WTC11 (cell line): ENCODE results near the gene ALDH2. TPM values are rescaled to one million over a fixed set of nuclear protein-coding genes. Genes with fewer than 3 reads are reported as not detected.

Source experiments
- ATAC-seq: fragments of 200-7000 bp; cut with Tn5 transposase; 2 replicates; pipeline ENCODE4 v1.10.0; 2021; ENCODE audit warnings: mild to moderate bottlenecking, moderate library complexity
- CTCF ChIA-PET: fragments of 300-600 bp; sonication (Branson Sonifier 250); formaldehyde crosslinking; loops from one replicate; lab custom pipeline; 2021; ENCODE audit warnings: antibody characterized with exemption; lab: Charles Lee
- POLR2A ChIA-PET: fragments of 350-600 bp; sonication (Branson Sonifier 250); formaldehyde crosslinking; loops from one replicate; lab custom pipeline; 2021; ENCODE audit warnings: antibody characterized with exemption; lab: Charles Lee
- DNase-seq: peaks from one replicate; pipeline ENCODE4 v3.0.0; 2021; ENCODE audit warnings: low spot score
- H3K27ac Mint-ChIP-seq: 2 replicates; pipeline ENCODE4 v1.8.0; 2021; ENCODE audit warnings: mixed read lengths
- H3K27me3 Mint-ChIP-seq: 2 replicates; pipeline ENCODE4 v1.8.0; 2021; ENCODE audit warnings: low read depth, mild to moderate bottlenecking, moderate library complexity, mixed read lengths
- H3K36me3 Mint-ChIP-seq: 2 replicates; pipeline ENCODE4 v1.8.0; 2021; ENCODE audit warnings: mixed read lengths
- H3K4me1 Mint-ChIP-seq: 2 replicates; pipeline ENCODE4 v1.8.0; 2022; ENCODE audit warnings: mixed read lengths
- H3K4me3 Mint-ChIP-seq: 2 replicates; pipeline ENCODE4 v1.8.0; 2021; ENCODE audit warnings: mild to moderate bottlenecking, moderate library complexity, mixed read lengths
- H3K9me3 Mint-ChIP-seq: 2 replicates; pipeline ENCODE4 v1.8.0; 2021; ENCODE audit warnings: mixed read lengths
- ESRRA ChIP-seq: sonication (generic); formaldehyde crosslinking; IDR thresholded peaks from 2 replicates; pipeline ENCODE4 v1.8.1; 2022; ENCODE audit warnings: mild to moderate bottlenecking, missing genetic modification reagents, borderline replicate concordance
- FOXJ3 ChIP-seq: sonication (generic); formaldehyde crosslinking; IDR thresholded peaks from 2 replicates; pipeline ENCODE4 v1.9.0; 2021; ENCODE audit warnings: missing genetic modification reagents, mild to moderate bottlenecking, borderline replicate concordance
- SMAD3 ChIP-seq: sonication (generic); formaldehyde crosslinking; IDR thresholded peaks from 2 replicates; pipeline ENCODE4 v1.8.0; 2022; ENCODE audit warnings: missing genetic modification reagents, mild to moderate bottlenecking, borderline replicate concordance
- TP53 ChIP-seq: sonication (generic); formaldehyde crosslinking; IDR thresholded peaks from 2 replicates; pipeline ENCODE4 v1.8.1; 2023; ENCODE audit warnings: mild to moderate bottlenecking, missing genetic modification reagents
- total RNA-seq: library from RNA; stranded (reverse); gene quantifications from 3 replicates; pipeline ENCODE4 v1.2.3, GENCODE V29; 2021
- TF ChIP-seq, protein P1 (sequence below): fragments of 250-450 bp; sonication (Bioruptor Pico); IDR thresholded peaks from 2 replicates; pipeline ENCODE4 v1.9.0; 2021; ENCODE audit warnings: mild to moderate bottlenecking
- TF ChIP-seq, protein P2 (sequence below): sonication (generic); formaldehyde crosslinking; IDR thresholded peaks from 2 replicates; pipeline ENCODE4 v1.8.1; 2022; ENCODE audit warnings: missing genetic modification reagents, borderline replicate concordance
- TF ChIP-seq, protein P3 (sequence below): sonication (generic); formaldehyde crosslinking; IDR thresholded peaks from 2 replicates; pipeline ENCODE4 v1.8.1; 2022; ENCODE audit warnings: mild to moderate bottlenecking, moderate library complexity, missing genetic modification reagents
- TF ChIP-seq, protein P4 (sequence below): fragments of 250-450 bp; sonication (Bioruptor Pico); IDR thresholded peaks from 2 replicates; pipeline ENCODE4 v1.9.0; 2021; ENCODE audit warnings: moderate library complexity, mild to moderate bottlenecking, inconsistent platforms, borderline replicate concordance
- TF ChIP-seq, protein P5 (sequence below): sonication (generic); formaldehyde crosslinking; IDR thresholded peaks from 2 replicates; pipeline ENCODE4 v1.8.1; 2023; ENCODE audit warnings: mild to moderate bottlenecking, missing genetic modification reagents, borderline replicate concordance
- TF ChIP-seq, protein P6 (sequence below): fragments of 250-450 bp; sonication (Bioruptor Pico); conservative IDR thresholded peaks from 2 replicates; pipeline ENCODE4 v1.9.0; 2021; ENCODE audit warnings: mild to moderate bottlenecking

Gene ALDH2
- total RNA-seq, 1 experiment from 2014 or later = 36.7 TPM

DNA sequence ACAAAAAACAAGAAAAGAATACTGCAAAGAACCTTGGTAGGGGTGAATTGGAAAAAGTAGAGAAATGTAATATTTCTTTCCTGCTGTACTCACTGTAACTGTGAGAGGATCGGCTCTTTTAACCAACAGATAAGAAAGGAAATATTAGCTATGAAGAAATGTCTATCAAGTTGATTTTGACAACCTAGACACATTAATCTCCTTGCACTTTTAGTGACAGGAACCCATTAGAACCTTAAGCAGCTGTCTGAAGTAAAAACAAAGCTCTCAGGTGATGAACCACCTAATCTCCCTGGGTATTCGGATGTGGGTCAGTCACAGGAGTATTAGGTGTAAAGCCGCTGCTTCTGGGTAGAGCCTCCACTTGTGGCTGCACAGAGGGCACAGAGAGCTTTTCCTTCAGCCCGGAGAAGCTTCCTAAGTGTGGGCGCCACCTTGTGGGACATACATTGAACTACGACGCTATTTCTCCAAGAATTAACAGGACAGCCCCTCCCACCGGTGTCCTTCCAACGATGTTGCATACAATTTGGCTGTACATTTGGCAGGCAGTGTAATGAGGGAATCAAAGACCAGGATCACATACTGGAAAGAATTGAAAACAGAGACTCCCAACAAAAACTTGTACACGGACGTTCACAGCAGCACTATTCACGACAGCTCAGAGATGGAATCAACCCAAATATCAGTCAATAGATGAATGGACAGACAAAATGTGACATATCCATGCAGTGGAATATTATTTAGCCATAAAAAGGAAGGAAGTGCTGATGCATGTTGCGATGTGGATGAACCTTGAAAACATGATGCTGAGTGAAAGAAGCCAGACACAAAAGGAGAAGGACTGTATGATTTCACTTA is 46.4 kb downstream of the ALDH2 start:
- Mint-ChIP-seq H3K27me3 (no peaks in the 10 kb centered on the region), H3K4me3 (no peak overlapping the region), H3K36me3 (peaks cover 9% of the 10 kb centered on the region), H3K4me1 (no peaks in the 10 kb centered on the region), H3K27ac (no peak overlapping the region), H3K9me3 (peaks cover 20% of the 10 kb centered on the region)
- ATAC-seq (peak; percentile 99), DNase-seq (peak; percentile 74)
- CTCF ChIA-PET = interaction anchor here (0.6 to 3.1 kb wide), 38 partner anchors 10 to 414 kb away, joined by 3 to 80 read pairs (median 4); partner anchors contain the start of genes ACAD10, ALDH2, BRAP and ERP29
- POLR2A ChIA-PET = interaction anchor here (0.6 to 1.2 kb wide), 4 partner anchors 60 to 128 kb away, joined by 3 to 7 read pairs (median 4); partner anchors contain the start of genes ACAD10 and BRAP
- TF ChIP-seq, protein P1, sequence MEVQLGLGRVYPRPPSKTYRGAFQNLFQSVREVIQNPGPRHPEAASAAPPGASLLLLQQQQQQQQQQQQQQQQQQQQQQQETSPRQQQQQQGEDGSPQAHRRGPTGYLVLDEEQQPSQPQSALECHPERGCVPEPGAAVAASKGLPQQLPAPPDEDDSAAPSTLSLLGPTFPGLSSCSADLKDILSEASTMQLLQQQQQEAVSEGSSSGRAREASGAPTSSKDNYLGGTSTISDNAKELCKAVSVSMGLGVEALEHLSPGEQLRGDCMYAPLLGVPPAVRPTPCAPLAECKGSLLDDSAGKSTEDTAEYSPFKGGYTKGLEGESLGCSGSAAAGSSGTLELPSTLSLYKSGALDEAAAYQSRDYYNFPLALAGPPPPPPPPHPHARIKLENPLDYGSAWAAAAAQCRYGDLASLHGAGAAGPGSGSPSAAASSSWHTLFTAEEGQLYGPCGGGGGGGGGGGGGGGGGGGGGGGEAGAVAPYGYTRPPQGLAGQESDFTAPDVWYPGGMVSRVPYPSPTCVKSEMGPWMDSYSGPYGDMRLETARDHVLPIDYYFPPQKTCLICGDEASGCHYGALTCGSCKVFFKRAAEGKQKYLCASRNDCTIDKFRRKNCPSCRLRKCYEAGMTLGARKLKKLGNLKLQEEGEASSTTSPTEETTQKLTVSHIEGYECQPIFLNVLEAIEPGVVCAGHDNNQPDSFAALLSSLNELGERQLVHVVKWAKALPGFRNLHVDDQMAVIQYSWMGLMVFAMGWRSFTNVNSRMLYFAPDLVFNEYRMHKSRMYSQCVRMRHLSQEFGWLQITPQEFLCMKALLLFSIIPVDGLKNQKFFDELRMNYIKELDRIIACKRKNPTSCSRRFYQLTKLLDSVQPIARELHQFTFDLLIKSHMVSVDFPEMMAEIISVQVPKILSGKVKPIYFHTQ = no peak
- TF ChIP-seq ESRRA (CRISPR knock-in tag) = no peak
- TF ChIP-seq, protein P2, sequence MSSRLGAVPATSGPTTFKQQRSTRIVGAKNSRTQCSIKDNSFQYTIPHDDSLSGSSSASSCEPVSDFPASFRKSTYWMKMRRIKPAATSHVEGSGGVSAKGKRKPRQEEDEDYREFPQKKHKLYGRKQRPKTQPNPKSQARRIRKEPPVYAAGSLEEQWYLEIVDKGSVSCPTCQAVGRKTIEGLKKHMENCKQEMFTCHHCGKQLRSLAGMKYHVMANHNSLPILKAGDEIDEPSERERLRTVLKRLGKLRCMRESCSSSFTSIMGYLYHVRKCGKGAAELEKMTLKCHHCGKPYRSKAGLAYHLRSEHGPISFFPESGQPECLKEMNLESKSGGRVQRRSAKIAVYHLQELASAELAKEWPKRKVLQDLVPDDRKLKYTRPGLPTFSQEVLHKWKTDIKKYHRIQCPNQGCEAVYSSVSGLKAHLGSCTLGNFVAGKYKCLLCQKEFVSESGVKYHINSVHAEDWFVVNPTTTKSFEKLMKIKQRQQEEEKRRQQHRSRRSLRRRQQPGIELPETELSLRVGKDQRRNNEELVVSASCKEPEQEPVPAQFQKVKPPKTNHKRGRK (CRISPR knock-in tag) = no peak
- TF ChIP-seq TP53 (CRISPR knock-in tag) = no peak
- TF ChIP-seq, protein P3, sequence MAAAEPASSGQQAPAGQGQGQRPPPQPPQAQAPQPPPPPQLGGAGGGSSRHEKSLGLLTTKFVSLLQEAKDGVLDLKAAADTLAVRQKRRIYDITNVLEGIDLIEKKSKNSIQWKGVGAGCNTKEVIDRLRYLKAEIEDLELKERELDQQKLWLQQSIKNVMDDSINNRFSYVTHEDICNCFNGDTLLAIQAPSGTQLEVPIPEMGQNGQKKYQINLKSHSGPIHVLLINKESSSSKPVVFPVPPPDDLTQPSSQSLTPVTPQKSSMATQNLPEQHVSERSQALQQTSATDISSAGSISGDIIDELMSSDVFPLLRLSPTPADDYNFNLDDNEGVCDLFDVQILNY (CRISPR knock-in tag) = no peak
- TF ChIP-seq FOXJ3 (CRISPR knock-in tag) = no peak
- TF ChIP-seq, protein P4, sequence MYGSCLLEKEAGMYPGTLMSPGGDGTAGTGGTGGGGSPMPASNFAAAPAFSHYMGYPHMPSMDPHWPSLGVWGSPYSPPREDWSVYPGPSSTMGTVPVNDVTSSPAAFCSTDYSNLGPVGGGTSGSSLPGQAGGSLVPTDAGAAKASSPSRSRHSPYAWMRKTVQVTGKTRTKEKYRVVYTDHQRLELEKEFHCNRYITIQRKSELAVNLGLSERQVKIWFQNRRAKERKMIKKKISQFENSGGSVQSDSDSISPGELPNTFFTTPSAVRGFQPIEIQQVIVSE (CRISPR knock-in tag) = no peak
- no peak for TF ChIP-seq SMAD3 (CRISPR knock-in tag)
- TF ChIP-seq, protein P5, sequence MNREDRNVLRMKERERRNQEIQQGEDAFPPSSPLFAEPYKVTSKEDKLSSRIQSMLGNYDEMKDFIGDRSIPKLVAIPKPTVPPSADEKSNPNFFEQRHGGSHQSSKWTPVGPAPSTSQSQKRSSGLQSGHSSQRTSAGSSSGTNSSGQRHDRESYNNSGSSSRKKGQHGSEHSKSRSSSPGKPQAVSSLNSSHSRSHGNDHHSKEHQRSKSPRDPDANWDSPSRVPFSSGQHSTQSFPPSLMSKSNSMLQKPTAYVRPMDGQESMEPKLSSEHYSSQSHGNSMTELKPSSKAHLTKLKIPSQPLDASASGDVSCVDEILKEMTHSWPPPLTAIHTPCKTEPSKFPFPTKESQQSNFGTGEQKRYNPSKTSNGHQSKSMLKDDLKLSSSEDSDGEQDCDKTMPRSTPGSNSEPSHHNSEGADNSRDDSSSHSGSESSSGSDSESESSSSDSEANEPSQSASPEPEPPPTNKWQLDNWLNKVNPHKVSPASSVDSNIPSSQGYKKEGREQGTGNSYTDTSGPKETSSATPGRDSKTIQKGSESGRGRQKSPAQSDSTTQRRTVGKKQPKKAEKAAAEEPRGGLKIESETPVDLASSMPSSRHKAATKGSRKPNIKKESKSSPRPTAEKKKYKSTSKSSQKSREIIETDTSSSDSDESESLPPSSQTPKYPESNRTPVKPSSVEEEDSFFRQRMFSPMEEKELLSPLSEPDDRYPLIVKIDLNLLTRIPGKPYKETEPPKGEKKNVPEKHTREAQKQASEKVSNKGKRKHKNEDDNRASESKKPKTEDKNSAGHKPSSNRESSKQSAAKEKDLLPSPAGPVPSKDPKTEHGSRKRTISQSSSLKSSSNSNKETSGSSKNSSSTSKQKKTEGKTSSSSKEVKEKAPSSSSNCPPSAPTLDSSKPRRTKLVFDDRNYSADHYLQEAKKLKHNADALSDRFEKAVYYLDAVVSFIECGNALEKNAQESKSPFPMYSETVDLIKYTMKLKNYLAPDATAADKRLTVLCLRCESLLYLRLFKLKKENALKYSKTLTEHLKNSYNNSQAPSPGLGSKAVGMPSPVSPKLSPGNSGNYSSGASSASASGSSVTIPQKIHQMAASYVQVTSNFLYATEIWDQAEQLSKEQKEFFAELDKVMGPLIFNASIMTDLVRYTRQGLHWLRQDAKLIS = no peak
- TF ChIP-seq, protein P6, sequence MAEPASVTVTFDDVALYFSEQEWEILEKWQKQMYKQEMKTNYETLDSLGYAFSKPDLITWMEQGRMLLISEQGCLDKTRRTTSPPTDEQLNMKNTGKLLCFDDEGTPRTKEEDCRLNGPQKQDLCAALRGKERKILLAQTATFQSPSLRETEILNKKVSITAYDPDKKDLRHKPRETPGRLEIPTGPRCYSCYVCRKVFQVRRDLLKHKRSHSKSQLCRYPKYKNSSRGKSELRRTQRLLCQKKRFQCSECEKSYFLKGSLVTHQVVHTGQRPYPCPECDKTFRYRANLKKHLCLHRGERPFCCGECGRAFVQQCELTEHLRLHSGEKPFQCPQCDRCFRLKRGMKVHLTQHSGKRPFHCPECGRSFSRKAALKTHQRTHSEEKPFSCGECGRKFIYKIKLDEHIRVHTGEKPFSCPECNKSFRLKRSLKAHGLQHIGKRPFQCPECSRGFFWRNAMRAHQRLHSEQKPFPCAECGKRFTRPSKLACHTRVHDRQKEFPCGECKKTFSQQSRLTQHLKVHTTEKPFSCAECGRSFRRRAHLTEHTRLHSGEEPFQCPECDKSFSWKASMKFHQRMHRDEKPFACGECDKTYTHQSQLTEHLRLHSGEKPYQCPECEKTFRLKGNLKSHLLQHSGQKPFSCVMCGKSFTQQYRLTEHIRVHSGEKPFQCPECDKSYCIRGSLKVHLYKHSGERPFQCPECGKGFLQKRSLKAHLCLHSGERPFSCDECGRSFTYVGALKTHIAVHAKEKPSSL = no peak
